GM23338 (cell line): ENCODE data around the gene ITGAL. TPM values are rescaled to one million over a fixed set of nuclear protein-coding genes. Genes with fewer than 3 reads are reported as not detected.

Source experiments
- ATAC-seq: fragments of 200-7000 bp; cut with Tn5 transposase; 3 replicates; pipeline ENCODE4 v1.9.1; 2020
- DNase-seq: peaks from one replicate; pipeline ENCODE4 v3.0.0-alpha.2; 2015; ENCODE audit warnings: low spot score
- H2AFZ ChIP-seq: fragments of 200-600 bp; sonication (generic); 2 replicates; pipeline ENCODE4 v1.8.0; 2016; ENCODE audit warnings: antibody characterized with exemption, mild to moderate bottlenecking, moderate library complexity
- H3F3A ChIP-seq: fragments of 200-600 bp; sonication (generic); replicated peaks from 2 replicates; pipeline ENCODE4 v1.8.0; 2017; ENCODE audit warnings: antibody characterized with exemption, mixed run types, low read depth
- H3K27ac ChIP-seq: fragments of 200-600 bp; sonication (generic); 2 replicates; pipeline ENCODE4 v1.6.1; 2016; ENCODE audit warnings: low read depth
- H3K27me3 ChIP-seq: fragments of 200-600 bp; sonication (generic); 2 replicates; pipeline ENCODE4 v1.8.0; 2016; ENCODE audit warnings: mild to moderate bottlenecking, mixed run types, moderate library complexity; ENCODE audit not compliant: insufficient read depth
- H3K36me3 ChIP-seq: fragments of 200-600 bp; sonication (generic); 2 replicates; pipeline ENCODE4 v1.8.0; 2016; ENCODE audit warnings: mild to moderate bottlenecking; ENCODE audit not compliant: insufficient read depth
- H3K4me1 ChIP-seq: fragments of 200-600 bp; sonication (generic); 2 replicates; pipeline ENCODE4 v1.8.0; 2016; ENCODE audit warnings: mild to moderate bottlenecking, moderate library complexity; ENCODE audit not compliant: insufficient read depth
- H3K4me2 ChIP-seq: fragments of 200-600 bp; sonication (generic); 2 replicates; pipeline ENCODE4 v1.7.1; 2017; ENCODE audit warnings: mixed run types
- H3K4me3 ChIP-seq: fragments of 200-600 bp; sonication (generic); 2 replicates; pipeline ENCODE4 v1.6.1; 2016; ENCODE audit warnings: mixed run types
- H3K79me2 ChIP-seq: fragments of 200-600 bp; sonication (generic); replicated peaks from 2 replicates; pipeline ENCODE4 v1.8.0; 2017; ENCODE audit warnings: mild to moderate bottlenecking; ENCODE audit not compliant: insufficient read depth
- H3K9me2 ChIP-seq: fragments of 200-600 bp; sonication (generic); 2 replicates; pipeline ENCODE4 v1.8.0; 2017; ENCODE audit not compliant: insufficient read depth
- H4K20me1 ChIP-seq: fragments of 200-600 bp; sonication (generic); replicated peaks from 2 replicates; pipeline ENCODE4 v1.8.0; 2017; ENCODE audit warnings: mild to moderate bottlenecking; ENCODE audit not compliant: insufficient read depth
- H3K27ac Mint-ChIP-seq: 2 replicates; pipeline ENCODE4 v1.8.0; 2020; ENCODE audit warnings: inconsistent platforms, mild to moderate bottlenecking, moderate library complexity, mixed read lengths
- H3K27me3 Mint-ChIP-seq: 3 replicates; pipeline ENCODE4 v1.8.0; 2022; ENCODE audit warnings: low read depth, mild to moderate bottlenecking, moderate library complexity, mixed read lengths, inconsistent platforms; ENCODE audit not compliant: insufficient read depth, poor library complexity
- H3K36me3 Mint-ChIP-seq: 3 replicates; pipeline ENCODE4 v1.8.0; 2021; ENCODE audit warnings: low read depth, mild to moderate bottlenecking, inconsistent platforms, moderate library complexity, mixed read lengths
- H3K4me1 Mint-ChIP-seq: 3 replicates; pipeline ENCODE4 v1.8.0; 2020; ENCODE audit warnings: mild to moderate bottlenecking, inconsistent platforms, mixed read lengths
- H3K4me3 Mint-ChIP-seq: 3 replicates; pipeline ENCODE4 v1.8.0; 2021; ENCODE audit warnings: moderate library complexity, mild to moderate bottlenecking, inconsistent platforms, mixed read lengths
- H3K9me3 Mint-ChIP-seq: 3 replicates; pipeline ENCODE4 v1.8.0; 2020; ENCODE audit warnings: moderate library complexity, mild to moderate bottlenecking, inconsistent platforms, mixed read lengths
- CREB1 ChIP-seq: fragments of 250-450 bp; sonication (Bioruptor Pico); IDR thresholded peaks from 2 replicates; pipeline ENCODE4 v1.5.0; 2020; ENCODE audit warnings: low read depth, mild to moderate bottlenecking, moderate library complexity
- EZH2 ChIP-seq: fragments of 200-600 bp; sonication (generic); IDR thresholded peaks from one replicate; pipeline ENCODE4 v1.8.0; 2017; ENCODE audit warnings: antibody characterized with exemption, mild to moderate bottlenecking, low read depth; ENCODE audit not compliant: unreplicated experiment
- EZH2phosphoT487 ChIP-seq: fragments of 200-600 bp; sonication (generic); IDR thresholded peaks from one replicate; pipeline ENCODE4 v1.8.1; 2018; ENCODE audit warnings: antibody characterized with exemption; ENCODE audit not compliant: unreplicated experiment
- JUNB ChIP-seq: IDR thresholded peaks from one replicate; pipeline ENCODE4 v1.6.1; 2016; ENCODE audit warnings: antibody characterized with exemption; ENCODE audit not compliant: unreplicated experiment
- NANOG ChIP-seq: IDR thresholded peaks from 2 replicates; pipeline ENCODE4 v1.6.1; 2016; ENCODE audit warnings: antibody characterized with exemption, borderline replicate concordance
- POLR2AphosphoS5 ChIP-seq: IDR thresholded peaks from 2 replicates; pipeline ENCODE4 v1.6.1; 2016; ENCODE audit warnings: antibody characterized with exemption, low read depth
- STAT1 ChIP-seq: IDR thresholded peaks from one replicate; pipeline ENCODE4 v1.6.1; 2016; ENCODE audit warnings: antibody characterized with exemption; ENCODE audit not compliant: unreplicated experiment
- ZNF114 ChIP-seq: fragments of 250-450 bp; sonication (Bioruptor Pico); IDR thresholded peaks from 2 replicates; pipeline ENCODE4 v1.5.0; 2020; ENCODE audit warnings: mild to moderate bottlenecking, moderate library complexity
- ZNF331 ChIP-seq: fragments of 250-450 bp; sonication (Bioruptor Pico); IDR thresholded peaks from 2 replicates; pipeline ENCODE4 v1.5.0; 2020; ENCODE audit warnings: low read depth, mild to moderate bottlenecking, moderate library complexity
- polyA plus RNA-seq: library from polyadenylated mRNA; unstranded; fragments of >200 nt; fragmentation: Nextera tagmentation; extraction: Ambion mirVana; gene quantifications from 2 replicates; pipeline ENCODE4 v1.2.1, GENCODE V29; 2016
- total RNA-seq: library from RNA; depleted of rRNA; stranded (reverse); fragments of >200 nt; shearing (Covaris generic); gene quantifications from 2 replicates; pipeline ENCODE4 v1.2.3, GENCODE V29; 2014
- TF ChIP-seq, protein P1 (sequence below): IDR thresholded peaks from one replicate; pipeline ENCODE4 v1.6.1; 2018; ENCODE audit warnings: antibody characterized with exemption; ENCODE audit not compliant: unreplicated experiment
- TF ChIP-seq, protein P2 (sequence below): IDR thresholded peaks from 2 replicates; pipeline ENCODE4 v1.6.1; 2016; ENCODE audit warnings: antibody characterized with exemption
- TF ChIP-seq, protein P3 (sequence below), 2 experiments: fragments of 200-600 bp in 1 of 2; sonication (generic) in 1 of 2; conservative IDR thresholded peaks; 2 replicates each; pipeline versions ENCODE4 v1.5.1 to v1.6.1; 2016 to 2017; ENCODE audit warnings: antibody characterized with exemption in 2 of 2, low read depth in 2 of 2, mild to moderate bottlenecking in 2 of 2, moderate library complexity in 1 of 2
- TF ChIP-seq, protein P4 (sequence below): fragments of 250-450 bp; sonication (Bioruptor Pico); IDR thresholded peaks from 2 replicates; pipeline ENCODE4 v1.5.0; 2020; ENCODE audit warnings: mild to moderate bottlenecking, moderate library complexity

Gene ITGAL
- total and polyA plus RNA-seq, 2 experiments from 2014 or later, result 0.05 to 0.07 TPM

DNA sequence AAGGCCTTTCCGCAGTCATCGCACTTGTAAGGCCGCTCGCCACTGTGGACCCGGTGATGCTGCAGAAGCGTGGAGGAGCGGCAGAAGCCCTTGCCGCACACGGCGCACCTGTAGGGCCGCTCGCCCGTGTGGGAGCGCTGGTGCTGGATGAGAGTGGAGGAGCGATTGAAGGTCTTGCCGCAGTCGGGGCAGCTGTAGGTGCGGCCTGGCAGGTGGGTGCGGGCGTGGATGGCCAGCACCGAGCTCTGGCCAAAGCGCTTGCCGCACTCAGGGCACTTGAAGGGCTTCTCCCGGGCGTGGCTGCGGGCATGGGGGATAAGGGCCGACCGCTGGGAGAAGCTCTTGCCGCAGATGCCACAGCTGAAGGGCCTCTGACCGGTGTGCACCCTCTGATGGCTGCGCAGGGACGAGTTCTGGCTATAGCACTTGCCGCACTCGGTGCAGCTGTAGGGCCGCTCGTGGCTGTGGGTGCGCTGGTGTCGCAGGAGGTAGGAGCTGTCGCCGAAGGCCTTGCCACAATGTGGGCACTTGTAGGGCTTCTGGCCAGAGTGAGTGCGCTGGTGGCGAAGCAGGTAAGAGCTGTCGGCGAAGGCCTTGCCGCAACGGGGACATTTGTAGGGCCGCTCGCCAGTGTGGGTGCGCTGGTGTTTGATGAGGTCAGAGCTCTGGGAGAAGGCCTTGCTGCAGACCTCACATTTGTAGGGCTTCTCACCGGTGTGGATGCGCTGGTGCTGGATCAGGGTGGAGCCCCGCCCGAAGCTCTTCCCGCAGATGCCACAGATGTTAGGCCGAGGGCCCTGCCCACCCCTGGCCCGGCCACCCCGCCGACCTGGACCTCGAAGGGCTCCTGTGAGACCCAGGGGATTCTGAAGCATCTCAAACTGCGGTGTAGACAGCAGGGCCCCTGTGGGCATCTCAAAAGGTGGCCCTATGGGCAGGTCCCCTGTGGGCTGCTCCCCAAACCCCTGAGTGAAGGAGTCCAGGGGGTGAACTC lies 52.3 kb downstream of the ITGAL start:
- Histone ChIP-seq H4K20me1 (no peaks in the 10 kb centered on the region), H3K4me2 (no peak overlapping the region), H3K4me3 (no peak overlapping the region; the same call in 1 of the 2 replicates), H3K9me2 (no peaks in the 10 kb centered on the region), H3F3A (peaks cover 15% of the 10 kb centered on the region; the same call in 1 of the 2 replicates), H3K27me3 (no peaks in the 10 kb centered on the region), H2AFZ (no peak overlapping the region), H3K27ac (no peak overlapping the region), H3K4me1 (peaks cover 13% of the 10 kb centered on the region), H3K79me2 (peaks cover 7% of the 10 kb centered on the region; the same call in 1 of the 2 replicates), H3K36me3 (no peaks in the 10 kb centered on the region)
- no peak for ATAC-seq
- no peak for DNase-seq
- Mint-ChIP-seq H3K27me3 (peaks cover 11% of the 10 kb centered on the region), H3K9me3 (no peaks in the 10 kb centered on the region), H3K27ac (no peak overlapping the region), H3K4me1 (peaks cover 16% of the 10 kb centered on the region), H3K36me3 (peaks cover 3% of the 10 kb centered on the region), H3K4me3 (peak overlapping the region; percentile 37; the same call in 2 of the 3 replicates)
- no peak for TF ChIP-seq JUNB
- TF ChIP-seq, protein P1, sequence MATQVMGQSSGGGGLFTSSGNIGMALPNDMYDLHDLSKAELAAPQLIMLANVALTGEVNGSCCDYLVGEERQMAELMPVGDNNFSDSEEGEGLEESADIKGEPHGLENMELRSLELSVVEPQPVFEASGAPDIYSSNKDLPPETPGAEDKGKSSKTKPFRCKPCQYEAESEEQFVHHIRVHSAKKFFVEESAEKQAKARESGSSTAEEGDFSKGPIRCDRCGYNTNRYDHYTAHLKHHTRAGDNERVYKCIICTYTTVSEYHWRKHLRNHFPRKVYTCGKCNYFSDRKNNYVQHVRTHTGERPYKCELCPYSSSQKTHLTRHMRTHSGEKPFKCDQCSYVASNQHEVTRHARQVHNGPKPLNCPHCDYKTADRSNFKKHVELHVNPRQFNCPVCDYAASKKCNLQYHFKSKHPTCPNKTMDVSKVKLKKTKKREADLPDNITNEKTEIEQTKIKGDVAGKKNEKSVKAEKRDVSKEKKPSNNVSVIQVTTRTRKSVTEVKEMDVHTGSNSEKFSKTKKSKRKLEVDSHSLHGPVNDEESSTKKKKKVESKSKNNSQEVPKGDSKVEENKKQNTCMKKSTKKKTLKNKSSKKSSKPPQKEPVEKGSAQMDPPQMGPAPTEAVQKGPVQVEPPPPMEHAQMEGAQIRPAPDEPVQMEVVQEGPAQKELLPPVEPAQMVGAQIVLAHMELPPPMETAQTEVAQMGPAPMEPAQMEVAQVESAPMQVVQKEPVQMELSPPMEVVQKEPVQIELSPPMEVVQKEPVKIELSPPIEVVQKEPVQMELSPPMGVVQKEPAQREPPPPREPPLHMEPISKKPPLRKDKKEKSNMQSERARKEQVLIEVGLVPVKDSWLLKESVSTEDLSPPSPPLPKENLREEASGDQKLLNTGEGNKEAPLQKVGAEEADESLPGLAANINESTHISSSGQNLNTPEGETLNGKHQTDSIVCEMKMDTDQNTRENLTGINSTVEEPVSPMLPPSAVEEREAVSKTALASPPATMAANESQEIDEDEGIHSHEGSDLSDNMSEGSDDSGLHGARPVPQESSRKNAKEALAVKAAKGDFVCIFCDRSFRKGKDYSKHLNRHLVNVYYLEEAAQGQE, result no peak
- TF ChIP-seq, protein P2, sequence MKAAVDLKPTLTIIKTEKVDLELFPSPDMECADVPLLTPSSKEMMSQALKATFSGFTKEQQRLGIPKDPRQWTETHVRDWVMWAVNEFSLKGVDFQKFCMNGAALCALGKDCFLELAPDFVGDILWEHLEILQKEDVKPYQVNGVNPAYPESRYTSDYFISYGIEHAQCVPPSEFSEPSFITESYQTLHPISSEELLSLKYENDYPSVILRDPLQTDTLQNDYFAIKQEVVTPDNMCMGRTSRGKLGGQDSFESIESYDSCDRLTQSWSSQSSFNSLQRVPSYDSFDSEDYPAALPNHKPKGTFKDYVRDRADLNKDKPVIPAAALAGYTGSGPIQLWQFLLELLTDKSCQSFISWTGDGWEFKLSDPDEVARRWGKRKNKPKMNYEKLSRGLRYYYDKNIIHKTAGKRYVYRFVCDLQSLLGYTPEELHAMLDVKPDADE, result no peak
- TF ChIP-seq CREB1 (CRISPR knock-in tag), result no peak
- no peak for TF ChIP-seq ZNF114 (CRISPR knock-in tag)
- no peak for TF ChIP-seq EZH2
- no peak for TF ChIP-seq STAT1
- TF ChIP-seq NANOG, result no peak
- no peak for TF ChIP-seq EZH2phosphoT487
- TF ChIP-seq, protein P3, sequence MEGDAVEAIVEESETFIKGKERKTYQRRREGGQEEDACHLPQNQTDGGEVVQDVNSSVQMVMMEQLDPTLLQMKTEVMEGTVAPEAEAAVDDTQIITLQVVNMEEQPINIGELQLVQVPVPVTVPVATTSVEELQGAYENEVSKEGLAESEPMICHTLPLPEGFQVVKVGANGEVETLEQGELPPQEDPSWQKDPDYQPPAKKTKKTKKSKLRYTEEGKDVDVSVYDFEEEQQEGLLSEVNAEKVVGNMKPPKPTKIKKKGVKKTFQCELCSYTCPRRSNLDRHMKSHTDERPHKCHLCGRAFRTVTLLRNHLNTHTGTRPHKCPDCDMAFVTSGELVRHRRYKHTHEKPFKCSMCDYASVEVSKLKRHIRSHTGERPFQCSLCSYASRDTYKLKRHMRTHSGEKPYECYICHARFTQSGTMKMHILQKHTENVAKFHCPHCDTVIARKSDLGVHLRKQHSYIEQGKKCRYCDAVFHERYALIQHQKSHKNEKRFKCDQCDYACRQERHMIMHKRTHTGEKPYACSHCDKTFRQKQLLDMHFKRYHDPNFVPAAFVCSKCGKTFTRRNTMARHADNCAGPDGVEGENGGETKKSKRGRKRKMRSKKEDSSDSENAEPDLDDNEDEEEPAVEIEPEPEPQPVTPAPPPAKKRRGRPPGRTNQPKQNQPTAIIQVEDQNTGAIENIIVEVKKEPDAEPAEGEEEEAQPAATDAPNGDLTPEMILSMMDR (conservative IDR thresholded peaks at IDR 0.05; ENCODE audit: low read depth in 2 of 2), result no peak
- no peak for TF ChIP-seq ZNF331
- TF ChIP-seq POLR2AphosphoS5, result no peak; the same call in 1 of the 2 replicates
- TF ChIP-seq, protein P4, sequence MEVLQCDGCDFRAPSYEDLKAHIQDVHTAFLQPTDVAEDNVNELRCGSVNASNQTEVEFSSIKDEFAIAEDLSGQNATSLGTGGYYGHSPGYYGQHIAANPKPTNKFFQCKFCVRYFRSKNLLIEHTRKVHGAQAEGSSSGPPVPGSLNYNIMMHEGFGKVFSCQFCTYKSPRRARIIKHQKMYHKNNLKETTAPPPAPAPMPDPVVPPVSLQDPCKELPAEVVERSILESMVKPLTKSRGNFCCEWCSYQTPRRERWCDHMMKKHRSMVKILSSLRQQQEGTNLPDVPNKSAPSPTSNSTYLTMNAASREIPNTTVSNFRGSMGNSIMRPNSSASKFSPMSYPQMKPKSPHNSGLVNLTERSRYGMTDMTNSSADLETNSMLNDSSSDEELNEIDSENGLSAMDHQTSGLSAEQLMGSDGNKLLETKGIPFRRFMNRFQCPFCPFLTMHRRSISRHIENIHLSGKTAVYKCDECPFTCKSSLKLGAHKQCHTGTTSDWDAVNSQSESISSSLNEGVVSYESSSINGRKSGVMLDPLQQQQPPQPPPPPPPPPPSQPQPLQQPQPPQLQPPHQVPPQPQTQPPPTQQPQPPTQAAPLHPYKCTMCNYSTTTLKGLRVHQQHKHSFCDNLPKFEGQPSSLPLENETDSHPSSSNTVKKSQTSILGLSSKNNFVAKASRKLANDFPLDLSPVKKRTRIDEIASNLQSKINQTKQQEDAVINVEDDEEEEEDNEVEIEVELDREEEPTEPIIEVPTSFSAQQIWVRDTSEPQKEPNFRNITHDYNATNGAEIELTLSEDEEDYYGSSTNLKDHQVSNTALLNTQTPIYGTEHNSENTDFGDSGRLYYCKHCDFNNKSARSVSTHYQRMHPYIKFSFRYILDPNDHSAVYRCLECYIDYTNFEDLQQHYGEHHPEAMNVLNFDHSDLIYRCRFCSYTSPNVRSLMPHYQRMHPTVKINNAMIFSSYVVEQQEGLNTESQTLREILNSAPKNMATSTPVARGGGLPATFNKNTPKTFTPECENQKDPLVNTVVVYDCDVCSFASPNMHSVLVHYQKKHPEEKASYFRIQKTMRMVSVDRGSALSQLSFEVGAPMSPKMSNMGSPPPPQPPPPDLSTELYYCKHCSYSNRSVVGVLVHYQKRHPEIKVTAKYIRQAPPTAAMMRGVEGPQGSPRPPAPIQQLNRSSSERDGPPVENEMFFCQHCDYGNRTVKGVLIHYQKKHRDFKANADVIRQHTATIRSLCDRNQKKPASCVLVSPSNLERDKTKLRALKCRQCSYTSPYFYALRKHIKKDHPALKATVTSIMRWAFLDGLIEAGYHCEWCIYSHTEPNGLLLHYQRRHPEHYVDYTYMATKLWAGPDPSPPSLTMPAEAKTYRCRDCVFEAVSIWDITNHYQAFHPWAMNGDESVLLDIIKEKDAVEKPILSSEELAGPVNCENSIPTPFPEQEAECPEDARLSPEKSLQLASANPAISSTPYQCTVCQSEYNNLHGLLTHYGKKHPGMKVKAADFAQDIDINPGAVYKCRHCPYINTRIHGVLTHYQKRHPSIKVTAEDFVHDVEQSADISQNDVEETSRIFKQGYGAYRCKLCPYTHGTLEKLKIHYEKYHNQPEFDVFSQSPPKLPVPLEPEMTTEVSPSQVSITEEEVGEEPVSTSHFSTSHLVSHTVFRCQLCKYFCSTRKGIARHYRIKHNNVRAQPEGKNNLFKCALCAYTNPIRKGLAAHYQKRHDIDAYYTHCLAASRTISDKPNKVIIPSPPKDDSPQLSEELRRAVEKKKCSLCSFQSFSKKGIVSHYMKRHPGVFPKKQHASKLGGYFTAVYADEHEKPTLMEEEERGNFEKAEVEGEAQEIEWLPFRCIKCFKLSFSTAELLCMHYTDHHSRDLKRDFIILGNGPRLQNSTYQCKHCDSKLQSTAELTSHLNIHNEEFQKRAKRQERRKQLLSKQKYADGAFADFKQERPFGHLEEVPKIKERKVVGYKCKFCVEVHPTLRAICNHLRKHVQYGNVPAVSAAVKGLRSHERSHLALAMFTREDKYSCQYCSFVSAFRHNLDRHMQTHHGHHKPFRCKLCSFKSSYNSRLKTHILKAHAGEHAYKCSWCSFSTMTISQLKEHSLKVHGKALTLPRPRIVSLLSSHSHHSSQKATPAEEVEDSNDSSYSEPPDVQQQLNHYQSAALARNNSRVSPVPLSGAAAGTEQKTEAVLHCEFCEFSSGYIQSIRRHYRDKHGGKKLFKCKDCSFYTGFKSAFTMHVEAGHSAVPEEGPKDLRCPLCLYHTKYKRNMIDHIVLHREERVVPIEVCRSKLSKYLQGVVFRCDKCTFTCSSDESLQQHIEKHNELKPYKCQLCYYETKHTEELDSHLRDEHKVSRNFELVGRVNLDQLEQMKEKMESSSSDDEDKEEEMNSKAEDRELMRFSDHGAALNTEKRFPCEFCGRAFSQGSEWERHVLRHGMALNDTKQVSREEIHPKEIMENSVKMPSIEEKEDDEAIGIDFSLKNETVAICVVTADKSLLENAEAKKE (CRISPR knock-in tag), result no peak
